Endothelial cell of umbilical vein (primary cell): ENCODE measurements around the gene CCNG2.

Experiments used
- TF ChIP-seq, protein P1 (sequence below): IDR thresholded peaks from 2 replicates; pipeline ENCODE4 v1.6.1; 2011; ENCODE audit not compliant: insufficient read depth, insufficient read length
- TF ChIP-seq, protein P2 (sequence below), 2 donors: IDR thresholded peaks; 1 replicate in 1 of 2; 2 replicates in 1 of 2; pipeline ENCODE4 v1.5.1; 2011; ENCODE audit warnings: low read length in 2 of 2, mild to moderate bottlenecking in 2 of 2, moderate library complexity in 2 of 2, control low read depth in 1 of 2, inconsistent platforms in 1 of 2, low read depth in 1 of 2; ENCODE audit not compliant: insufficient read depth in 1 of 2; ENCODE audit errors: extremely low read depth in 1 of 2

DNA sequence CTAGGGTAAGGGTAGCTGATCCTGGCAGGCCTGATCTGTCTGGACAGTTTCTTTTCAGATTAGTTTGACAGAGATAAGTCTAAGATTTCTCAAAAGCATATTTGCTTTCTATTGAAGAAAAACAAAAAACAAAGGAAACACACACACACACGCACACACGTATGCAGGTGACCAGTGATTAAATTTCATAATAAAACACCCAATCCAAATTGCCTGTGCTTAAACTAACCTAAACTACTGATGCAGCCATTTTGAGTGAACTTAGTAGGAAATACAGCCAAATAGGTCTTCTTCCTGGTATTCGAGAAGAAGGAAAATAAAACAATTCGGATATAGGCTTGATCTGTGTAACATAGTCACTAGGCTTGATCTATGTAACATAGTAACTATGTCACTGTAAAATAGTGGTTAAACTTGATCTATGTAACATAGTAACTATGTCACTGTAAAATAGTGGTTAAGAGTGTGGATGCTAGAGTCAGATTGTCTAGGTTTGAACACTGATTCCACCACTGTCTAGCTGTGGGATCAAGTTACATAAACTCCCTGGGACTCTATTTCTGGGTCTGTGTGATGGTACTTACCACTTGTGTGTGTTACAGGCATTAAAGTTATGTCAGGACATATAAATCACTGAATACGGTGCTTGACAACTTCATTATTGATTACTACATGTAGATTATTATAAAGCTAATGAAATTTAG lies 9.8 kb upstream of the CCNG2 start:
- TF ChIP-seq, protein P1, sequence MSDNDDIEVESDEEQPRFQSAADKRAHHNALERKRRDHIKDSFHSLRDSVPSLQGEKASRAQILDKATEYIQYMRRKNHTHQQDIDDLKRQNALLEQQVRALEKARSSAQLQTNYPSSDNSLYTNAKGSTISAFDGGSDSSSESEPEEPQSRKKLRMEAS, result no peak
- TF ChIP-seq, protein P2, sequence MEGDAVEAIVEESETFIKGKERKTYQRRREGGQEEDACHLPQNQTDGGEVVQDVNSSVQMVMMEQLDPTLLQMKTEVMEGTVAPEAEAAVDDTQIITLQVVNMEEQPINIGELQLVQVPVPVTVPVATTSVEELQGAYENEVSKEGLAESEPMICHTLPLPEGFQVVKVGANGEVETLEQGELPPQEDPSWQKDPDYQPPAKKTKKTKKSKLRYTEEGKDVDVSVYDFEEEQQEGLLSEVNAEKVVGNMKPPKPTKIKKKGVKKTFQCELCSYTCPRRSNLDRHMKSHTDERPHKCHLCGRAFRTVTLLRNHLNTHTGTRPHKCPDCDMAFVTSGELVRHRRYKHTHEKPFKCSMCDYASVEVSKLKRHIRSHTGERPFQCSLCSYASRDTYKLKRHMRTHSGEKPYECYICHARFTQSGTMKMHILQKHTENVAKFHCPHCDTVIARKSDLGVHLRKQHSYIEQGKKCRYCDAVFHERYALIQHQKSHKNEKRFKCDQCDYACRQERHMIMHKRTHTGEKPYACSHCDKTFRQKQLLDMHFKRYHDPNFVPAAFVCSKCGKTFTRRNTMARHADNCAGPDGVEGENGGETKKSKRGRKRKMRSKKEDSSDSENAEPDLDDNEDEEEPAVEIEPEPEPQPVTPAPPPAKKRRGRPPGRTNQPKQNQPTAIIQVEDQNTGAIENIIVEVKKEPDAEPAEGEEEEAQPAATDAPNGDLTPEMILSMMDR (IDR thresholded peaks at IDR 0.05; ENCODE audit: extremely low read depth in 1 of 2, insufficient read depth in 1 of 2, low read depth in 1 of 2, low read length in 2 of 2), result no peak
